ENCODE results near the gene ANKRD6.

DNA sequence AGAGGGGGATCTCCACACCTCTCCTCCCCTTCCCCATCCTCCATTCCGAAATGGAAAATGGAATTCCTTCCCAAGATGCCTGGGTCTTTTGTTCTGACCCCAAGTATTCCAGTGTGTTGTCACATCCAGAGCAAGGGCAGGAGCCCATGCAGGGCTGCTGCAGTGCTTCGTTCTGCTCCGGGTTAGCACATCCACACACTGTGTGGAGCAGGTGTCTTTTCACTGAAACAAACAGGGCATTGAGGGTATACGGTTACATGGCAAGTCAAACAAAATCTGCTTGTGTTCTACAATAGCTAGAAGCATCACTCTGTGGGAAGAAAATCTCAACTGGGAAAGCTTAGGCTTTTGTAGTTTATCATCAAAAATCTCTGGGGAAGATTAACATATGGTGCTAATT lies 148.7 kb downstream of the ANKRD6 start:
- no peak for TF ChIP-seq EZH2 (IDR thresholded peaks at IDR 0.05; ENCODE audit: borderline replicate concordance, low read depth, low read length, poor library complexity, severe bottlenecking)
- TF ChIP-seq, protein P1, sequence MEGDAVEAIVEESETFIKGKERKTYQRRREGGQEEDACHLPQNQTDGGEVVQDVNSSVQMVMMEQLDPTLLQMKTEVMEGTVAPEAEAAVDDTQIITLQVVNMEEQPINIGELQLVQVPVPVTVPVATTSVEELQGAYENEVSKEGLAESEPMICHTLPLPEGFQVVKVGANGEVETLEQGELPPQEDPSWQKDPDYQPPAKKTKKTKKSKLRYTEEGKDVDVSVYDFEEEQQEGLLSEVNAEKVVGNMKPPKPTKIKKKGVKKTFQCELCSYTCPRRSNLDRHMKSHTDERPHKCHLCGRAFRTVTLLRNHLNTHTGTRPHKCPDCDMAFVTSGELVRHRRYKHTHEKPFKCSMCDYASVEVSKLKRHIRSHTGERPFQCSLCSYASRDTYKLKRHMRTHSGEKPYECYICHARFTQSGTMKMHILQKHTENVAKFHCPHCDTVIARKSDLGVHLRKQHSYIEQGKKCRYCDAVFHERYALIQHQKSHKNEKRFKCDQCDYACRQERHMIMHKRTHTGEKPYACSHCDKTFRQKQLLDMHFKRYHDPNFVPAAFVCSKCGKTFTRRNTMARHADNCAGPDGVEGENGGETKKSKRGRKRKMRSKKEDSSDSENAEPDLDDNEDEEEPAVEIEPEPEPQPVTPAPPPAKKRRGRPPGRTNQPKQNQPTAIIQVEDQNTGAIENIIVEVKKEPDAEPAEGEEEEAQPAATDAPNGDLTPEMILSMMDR (conservative IDR thresholded peaks at IDR 0.05; ENCODE audit: low read depth, low read length), result no peak

Measured in A673 (cell line).